Erythroblast (primary cell): Measurements from ENCODE around the gene SNU13.
"Not testable (repeated sequence)": the region's sequence is repeated elsewhere in the genome, so short reads cannot be mapped to it uniquely, and the experiment has no call there.

Experiments used
- GATA1 ChIP-seq: IDR thresholded peaks from 2 replicates; pipeline ENCODE4 v1.6.1; 2011; ENCODE audit warnings: low read depth, mild to moderate bottlenecking, control low read depth, low read length, moderate library complexity
- POLR2A ChIP-seq: IDR thresholded peaks from 2 replicates; pipeline ENCODE4 v1.6.1; 2011; ENCODE audit warnings: mild to moderate bottlenecking, low read length

GRCh38 chr22:41686890-41687289 lies 1.8 kb downstream of the SNU13 start:
- not testable (repeated sequence) for TF ChIP-seq POLR2A, GATA1
